ENCODE results near the gene ST6GALNAC5. TPM values are rescaled to one million over a fixed set of nuclear protein-coding genes. Genes with fewer than 3 reads are reported as not detected.

The ST6GALNAC5 gene
- total RNA-seq, 4 donors from 2014 or later, result 0.27 to 5.7 (median 1.4) TPM

DNA sequence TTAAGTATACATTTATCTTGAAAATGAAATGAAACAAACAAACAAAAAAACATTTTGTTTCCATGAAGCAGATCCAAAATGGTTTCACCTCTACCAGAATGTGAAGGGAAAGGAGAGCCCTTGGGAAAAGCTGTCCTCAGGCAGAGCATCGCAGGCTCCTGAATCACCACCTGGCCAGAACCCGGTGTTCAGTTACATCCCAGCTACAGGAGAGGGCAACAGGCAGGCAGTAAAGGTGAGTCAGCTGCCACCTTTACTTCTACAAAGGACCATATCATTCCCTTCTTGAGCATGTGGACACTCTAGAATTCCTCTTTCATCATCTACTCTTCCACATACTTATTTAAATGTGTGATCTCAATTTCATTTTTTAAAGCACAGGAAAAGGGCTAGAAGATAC lies 200.7 kb downstream of the ST6GALNAC5 start:
- WGBS, 2 donors, result 30 to 55% methylated on average over 2 of the region's 2 CpGs
- Histone ChIP-seq H3K27me3 (no peaks in the 10 kb centered on the region), H3K4me1 (peaks cover 0 to 10% (median 0%) of the 10 kb centered on the region in 3 donors), H3K4me3 (no peak overlapping the region), H3K9me3 (no peaks in the 10 kb centered on the region), H3K36me3 (no peaks in the 10 kb centered on the region), H3K27ac (no peak overlapping the region)
- intact Hi-C loops (cut with DNase I), result no loop called here
- no peak for DNase-seq
- TF ChIP-seq POLR2A (IDR thresholded peaks at IDR 0.05) (no peak), CTCF (IDR thresholded peaks at IDR 0.05) (no peak)

DNA sequence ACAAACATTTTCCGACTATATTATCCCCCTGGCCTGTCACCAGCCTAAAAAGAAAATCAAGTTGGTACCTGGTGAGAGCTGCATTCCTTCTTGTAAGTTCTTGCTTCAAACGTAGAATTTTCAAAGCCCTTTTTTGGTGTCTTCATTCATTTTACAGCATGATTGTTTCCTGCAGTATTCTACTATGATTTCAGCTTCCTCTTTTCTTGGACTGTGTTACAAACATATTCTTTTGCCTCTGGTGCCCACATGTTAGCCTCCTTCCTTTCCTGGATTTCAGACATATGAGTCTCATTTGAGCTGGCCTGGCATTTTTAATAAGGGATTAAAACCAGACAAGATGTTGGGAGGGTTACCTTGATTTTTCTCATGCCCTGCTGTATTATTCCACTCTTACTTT lies 209.5 kb downstream of the ST6GALNAC5 start:
- no peak overlapping the region for H3K4me3 ChIP-seq
- intact Hi-C loops (cut with DNase I), result no loop called here
- TF ChIP-seq POLR2A (IDR thresholded peaks at IDR 0.05), result no peak
- TF ChIP-seq CTCF (IDR thresholded peaks at IDR 0.05), result no peak
- no peak overlapping the region for H3K27ac ChIP-seq
- H3K4me1 ChIP-seq, result no peaks in the 10 kb centered on the region
- H3K9me3 ChIP-seq, result no peaks in the 10 kb centered on the region
- H3K27me3 ChIP-seq, result no peaks in the 10 kb centered on the region
- no peaks in the 10 kb centered on the region for H3K36me3 ChIP-seq
- DNase-seq, result no peak
- WGBS, 2 donors, result 27 to 37% methylated on average over 2 of the region's 2 CpGs

GRCh38 chr1:77081834-77082233 lies 214.6 kb downstream of the ST6GALNAC5 start:
- 69 to 74% methylated on average over 4 of the region's 4 CpGs for WGBS, 2 donors

GRCh38 chr1:77084457-77084856 lies 217.2 kb downstream of the ST6GALNAC5 start:
- DNase-seq, result no peak
- Histone ChIP-seq H3K4me1 (no peaks in the 10 kb centered on the region), H3K9me3 (no peaks in the 10 kb centered on the region), H3K36me3 (no peaks in the 10 kb centered on the region), H3K4me3 (no peak overlapping the region), H3K27me3 (no peaks in the 10 kb centered on the region), H3K27ac (no peak overlapping the region)
- WGBS, 2 donors, result 80 to 92% methylated on average over 2 of the region's 2 CpGs
- no peak for TF ChIP-seq POLR2A (IDR thresholded peaks at IDR 0.05)
- TF ChIP-seq CTCF (IDR thresholded peaks at IDR 0.05), result no peak
- intact Hi-C loops (cut with DNase I), result no loop called here

More at GRCh38 chr1:77081834-77082233, 214.6 kb downstream of the ST6GALNAC5 start:
- H3K9me3 ChIP-seq, result no peaks in the 10 kb centered on the region
- H3K27ac ChIP-seq, result no peak overlapping the region
- H3K4me1 ChIP-seq, result no peaks in the 10 kb centered on the region
- intact Hi-C loops (cut with DNase I), result no loop called here
- DNase-seq, result no peak
- H3K4me3 ChIP-seq, result no peak overlapping the region
- no peak for TF ChIP-seq POLR2A (IDR thresholded peaks at IDR 0.05)
- TF ChIP-seq CTCF (IDR thresholded peaks at IDR 0.05), result no peak
- H3K36me3 ChIP-seq, result no peaks in the 10 kb centered on the region
- H3K27me3 ChIP-seq, result no peaks in the 10 kb centered on the region

DNA sequence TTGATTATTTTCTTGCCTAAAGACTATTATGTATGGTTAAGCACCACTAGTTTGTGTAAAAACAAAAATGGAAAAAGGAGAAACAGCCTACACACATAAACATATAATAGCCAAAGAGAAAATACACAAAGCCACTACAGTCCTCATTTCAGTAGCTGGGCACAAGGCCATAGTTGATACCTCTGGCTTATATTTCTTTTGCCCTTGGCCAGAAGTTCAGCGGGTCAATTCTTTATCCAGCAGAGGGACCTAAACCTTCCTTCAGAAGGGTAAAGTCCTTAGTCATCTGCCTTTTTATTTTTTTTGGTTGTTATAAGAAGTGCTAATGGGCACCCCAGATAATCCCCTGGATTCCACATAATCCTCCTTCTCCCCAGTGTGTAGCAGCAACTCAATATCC lies 217.8 kb downstream of the ST6GALNAC5 start:
- no peak overlapping the region for H3K27ac ChIP-seq
- intact Hi-C loops (cut with DNase I), result no loop called here
- WGBS, 2 donors, result 93 to 94% methylated on average over 1 of the region's 1 CpG

More for the DNA sequence above, 217.8 kb downstream of the ST6GALNAC5 start:
- Histone ChIP-seq H3K4me3 (no peak overlapping the region), H3K36me3 (no peaks in the 10 kb centered on the region), H3K4me1 (no peaks in the 10 kb centered on the region), H3K27me3 (no peaks in the 10 kb centered on the region), H3K9me3 (no peaks in the 10 kb centered on the region)
- no peak for DNase-seq
- TF ChIP-seq POLR2A (IDR thresholded peaks at IDR 0.05) (no peak), CTCF (IDR thresholded peaks at IDR 0.05) (no peak)
